GM13976 (cell line): ENCODE measurements around the gene FAM120AOS.

Source experiments
- DNase-seq: peaks from one replicate; pipeline ENCODE4 v3.0.0; 2012; ENCODE audit warnings: low spot score
- in situ Hi-C: fragments of 300-500 bp; cut with MboI; formaldehyde crosslinking; loops from one replicate; pipeline ENCODE4 v1.12.0; 2022; ENCODE audit warnings: low sequenced_read_pairs, mixed read lengths, inconsistent platforms; ENCODE audit not compliant: unreplicated experiment
- TF ChIP-seq, protein P1 (sequence below): IDR thresholded peaks from 2 replicates; pipeline ENCODE4 v1.5.1; 2012; ENCODE audit warnings: borderline replicate concordance, mild to moderate bottlenecking; ENCODE audit not compliant: insufficient read depth; ENCODE audit errors: extremely low read depth, missing control alignments, control extremely low read depth

Gene FAM120AOS

DNA sequence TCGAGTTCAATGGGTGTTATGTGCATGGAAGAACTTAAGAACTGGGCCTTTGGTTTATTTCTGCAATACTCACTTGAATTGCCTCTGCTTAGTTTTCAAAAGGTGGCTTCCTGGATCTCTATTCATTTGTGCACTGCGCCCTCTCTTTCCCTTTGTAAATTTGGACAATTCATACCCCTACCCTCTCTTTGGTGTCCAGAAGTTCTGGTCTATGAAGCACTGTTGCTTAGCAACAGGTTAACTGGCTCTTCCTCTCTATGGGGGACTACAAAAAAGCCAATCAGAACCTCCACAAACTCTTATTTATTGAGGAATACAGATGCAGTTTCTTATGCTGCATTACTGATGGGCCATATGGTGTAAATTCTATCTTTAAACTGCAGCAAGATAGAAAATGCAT is 15.4 kb downstream of the FAM120AOS start:
- TF ChIP-seq, protein P1, sequence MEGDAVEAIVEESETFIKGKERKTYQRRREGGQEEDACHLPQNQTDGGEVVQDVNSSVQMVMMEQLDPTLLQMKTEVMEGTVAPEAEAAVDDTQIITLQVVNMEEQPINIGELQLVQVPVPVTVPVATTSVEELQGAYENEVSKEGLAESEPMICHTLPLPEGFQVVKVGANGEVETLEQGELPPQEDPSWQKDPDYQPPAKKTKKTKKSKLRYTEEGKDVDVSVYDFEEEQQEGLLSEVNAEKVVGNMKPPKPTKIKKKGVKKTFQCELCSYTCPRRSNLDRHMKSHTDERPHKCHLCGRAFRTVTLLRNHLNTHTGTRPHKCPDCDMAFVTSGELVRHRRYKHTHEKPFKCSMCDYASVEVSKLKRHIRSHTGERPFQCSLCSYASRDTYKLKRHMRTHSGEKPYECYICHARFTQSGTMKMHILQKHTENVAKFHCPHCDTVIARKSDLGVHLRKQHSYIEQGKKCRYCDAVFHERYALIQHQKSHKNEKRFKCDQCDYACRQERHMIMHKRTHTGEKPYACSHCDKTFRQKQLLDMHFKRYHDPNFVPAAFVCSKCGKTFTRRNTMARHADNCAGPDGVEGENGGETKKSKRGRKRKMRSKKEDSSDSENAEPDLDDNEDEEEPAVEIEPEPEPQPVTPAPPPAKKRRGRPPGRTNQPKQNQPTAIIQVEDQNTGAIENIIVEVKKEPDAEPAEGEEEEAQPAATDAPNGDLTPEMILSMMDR, result no peak
- DNase-seq, result no peak
- in situ Hi-C loops, result no loop called here

DNA sequence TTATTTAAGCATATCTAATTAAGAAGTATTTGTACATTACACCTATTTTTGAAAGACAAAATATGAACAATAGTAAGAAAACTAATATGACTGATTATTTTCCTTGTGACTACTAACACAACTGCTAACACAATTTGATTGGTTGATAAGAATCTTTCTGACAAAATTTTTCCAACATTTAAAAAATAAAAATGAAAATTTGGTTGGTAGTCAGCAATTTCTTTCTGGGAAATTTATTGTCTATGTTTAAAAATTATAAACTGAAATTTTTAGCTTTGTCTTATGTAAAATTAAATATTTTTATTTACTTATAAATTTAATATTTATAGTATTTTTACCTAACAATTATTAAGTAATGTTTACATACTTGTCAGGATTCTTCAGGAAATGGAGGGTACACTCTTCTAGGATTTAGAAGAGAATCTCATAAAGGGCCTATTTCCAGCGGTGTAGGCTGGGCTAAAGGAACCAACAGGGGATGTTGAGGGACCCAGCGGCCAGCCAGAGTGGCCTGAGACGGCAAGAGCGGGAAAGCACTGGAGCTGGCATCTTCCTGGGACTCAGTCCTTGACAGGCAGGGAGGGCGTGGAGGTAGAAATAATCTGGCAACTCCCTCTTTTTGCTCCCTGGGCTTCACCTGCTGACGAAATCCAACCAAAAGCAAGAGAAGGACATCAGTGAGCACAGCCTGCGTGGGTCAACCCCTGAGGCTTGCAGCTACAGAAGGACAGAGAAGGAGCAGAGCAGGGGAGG is 16.6 kb downstream of the FAM120AOS start:
- no peak for DNase-seq
- in situ Hi-C loops, result no loop called here
- TF ChIP-seq, protein P1, result no peak

DNA sequence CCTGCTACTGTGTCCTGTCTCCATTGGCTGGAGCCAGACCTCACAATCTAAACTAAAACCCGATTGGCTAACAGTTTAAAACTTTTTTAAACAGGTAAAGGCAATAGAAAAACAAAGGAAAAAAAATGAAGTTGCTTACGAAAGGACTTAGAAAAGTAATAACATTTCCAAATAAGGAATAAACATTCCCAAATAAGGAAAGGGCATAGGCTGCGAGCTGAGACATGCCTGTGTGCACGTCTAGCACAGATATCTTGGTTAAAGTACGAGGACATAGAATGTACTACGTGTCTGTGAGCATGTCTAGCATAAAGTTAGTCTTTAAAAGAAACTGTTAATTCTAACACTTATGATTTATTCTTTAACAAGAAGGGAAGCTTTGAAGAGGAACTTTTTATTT is 17.2 kb downstream of the FAM120AOS start:
- in situ Hi-C loops, result no loop called here
- no peak for DNase-seq
- TF ChIP-seq, protein P1, result no peak

DNA sequence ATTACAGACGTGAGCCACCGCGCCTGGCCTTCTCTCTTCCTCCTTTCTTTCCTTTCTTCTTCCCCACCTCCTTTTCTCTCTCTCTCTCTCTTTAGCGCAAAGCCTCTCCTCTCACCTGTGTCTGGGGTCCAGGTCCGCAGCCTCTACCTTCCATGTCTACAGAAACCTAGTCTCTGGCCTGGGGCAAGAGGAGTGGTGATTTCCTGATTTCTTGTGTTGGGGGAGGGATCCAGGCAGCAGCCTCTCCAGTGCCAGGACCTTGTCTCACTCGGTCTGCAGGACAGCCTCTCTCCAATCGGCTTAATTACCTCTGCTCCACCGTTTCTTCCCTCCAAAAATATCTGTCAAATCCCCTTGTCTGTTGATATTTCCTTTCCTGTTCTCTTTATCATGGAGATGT is 18.0 kb downstream of the FAM120AOS start:
- DNase-seq, result no peak
- in situ Hi-C loops, result no loop called here
- TF ChIP-seq, protein P1, result no peak

DNA sequence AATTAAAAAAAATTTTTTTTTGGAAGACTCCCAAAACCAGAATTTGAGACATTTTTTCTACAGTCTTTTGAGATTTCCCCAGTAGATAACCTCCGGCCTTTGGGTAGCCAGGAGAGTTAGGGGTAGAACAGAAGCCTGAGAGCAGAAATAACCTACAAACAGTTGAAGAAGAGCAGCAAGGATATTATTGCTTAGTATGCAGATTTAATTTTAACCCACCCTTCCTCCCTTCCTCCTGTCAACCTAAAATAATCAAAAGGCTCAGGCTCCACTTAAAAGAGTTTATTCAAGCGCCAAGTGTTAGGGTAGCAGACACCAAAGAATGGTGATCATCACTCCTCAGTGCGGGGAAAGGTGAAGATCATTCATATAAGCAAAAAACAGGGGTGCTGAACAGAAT is 19.3 kb downstream of the FAM120AOS start:
- no peak for DNase-seq
- in situ Hi-C loops, result no loop called here
- TF ChIP-seq, protein P1, result no peak

DNA sequence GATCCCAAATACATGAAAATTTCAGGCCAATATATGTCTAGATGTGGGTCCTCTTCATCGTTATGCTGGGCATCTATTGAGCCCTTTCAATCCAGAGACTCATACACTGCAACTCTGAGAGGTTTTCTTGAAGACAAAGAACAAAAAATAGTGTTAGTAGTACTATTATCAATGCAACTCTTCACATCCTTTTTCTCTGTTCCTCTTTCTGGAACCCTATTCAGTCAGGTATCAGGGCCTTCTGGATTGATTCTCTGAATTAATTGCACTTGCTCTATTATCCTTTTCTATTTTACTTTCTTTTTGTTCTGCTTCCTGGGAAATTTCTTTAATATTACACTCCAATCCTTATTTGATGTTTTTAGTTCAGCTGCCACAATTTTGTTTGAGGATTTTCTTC is 20.4 kb downstream of the FAM120AOS start:
- TF ChIP-seq, protein P1, result no peak
- DNase-seq, result no peak
- in situ Hi-C loops, result no loop called here

DNA sequence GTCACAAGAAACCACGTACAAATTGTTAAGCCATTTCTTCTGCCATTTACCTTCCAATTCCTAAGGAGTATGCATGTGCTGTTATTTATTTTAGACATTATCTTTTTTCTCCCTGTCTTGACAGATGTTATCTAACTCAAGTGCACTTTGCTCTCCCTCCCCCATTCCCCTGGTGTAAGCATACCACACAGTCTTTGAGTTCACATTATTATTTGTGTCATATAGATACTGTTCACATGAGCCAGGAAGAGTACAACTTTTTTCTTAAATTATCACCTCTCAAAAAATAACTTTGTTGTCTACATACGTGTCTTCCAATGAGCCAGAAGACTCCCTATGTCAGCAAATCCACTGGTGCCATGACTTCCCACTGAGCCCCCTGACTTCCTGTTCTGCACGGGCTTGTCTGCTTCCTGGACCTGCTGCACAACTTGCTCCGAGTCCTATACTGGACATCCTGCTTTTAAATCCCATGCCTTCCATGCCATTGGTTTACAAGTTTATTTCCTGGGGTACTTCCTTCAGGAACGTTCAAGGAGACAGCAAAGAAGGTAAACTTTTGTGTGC is 21.8 kb downstream of the FAM120AOS start:
- TF ChIP-seq, protein P1, result no peak
- no peak for DNase-seq
- in situ Hi-C loops, result no loop called here
